H9 (cell line): ENCODE data around the gene SLC38A11. TPM values are rescaled to one million over a fixed set of nuclear protein-coding genes. Genes with fewer than 3 reads are reported as not detected.

Experiments
- DNase-seq: peaks from one replicate; pipeline ENCODE4 v3.0.0-alpha.2; 2017
- H2AFZ ChIP-seq: one replicate; pipeline ENCODE4 v1.6.1; 2013; ENCODE audit warnings: mild to moderate bottlenecking, low read length, control low read depth, moderate library complexity
- H2AK5ac ChIP-seq: 2 replicates; pipeline ENCODE4 v1.6.1; 2013; ENCODE audit warnings: low read length, control low read depth, mixed read lengths; ENCODE audit not compliant: insufficient read length
- H2BK120ac ChIP-seq: one replicate; pipeline ENCODE4 v1.6.1; 2013; ENCODE audit warnings: low read depth, mild to moderate bottlenecking, low read length, control low read depth, inconsistent platforms; ENCODE audit not compliant: poor library complexity, severe bottlenecking
- H2BK12ac ChIP-seq: 2 replicates; pipeline ENCODE4 v1.6.1; 2013; ENCODE audit warnings: low read length, control low read depth, mixed read lengths, low read depth; ENCODE audit not compliant: insufficient read length
- H2BK15ac ChIP-seq: 2 replicates; pipeline ENCODE4 v1.6.1; 2013; ENCODE audit warnings: low read depth, low read length, control low read depth
- H2BK20ac ChIP-seq: one replicate; pipeline ENCODE4 v1.6.1; 2013; ENCODE audit warnings: low read depth, mild to moderate bottlenecking, low read length, control low read depth, inconsistent platforms; ENCODE audit not compliant: poor library complexity, severe bottlenecking
- H2BK5ac ChIP-seq: 2 replicates; pipeline ENCODE4 v1.6.1; 2013; ENCODE audit warnings: low read length, control low read depth, mixed read lengths; ENCODE audit not compliant: insufficient read length
- H3K14ac ChIP-seq: 2 replicates; pipeline ENCODE4 v1.6.1; 2013; ENCODE audit warnings: low read length, control low read depth; ENCODE audit not compliant: insufficient read depth
- H3K18ac ChIP-seq: 2 replicates; pipeline ENCODE4 v1.6.1; 2013; ENCODE audit warnings: low read depth, mild to moderate bottlenecking, mixed read lengths, low read length, control low read depth; ENCODE audit not compliant: insufficient read length
- H3K23ac ChIP-seq: 2 replicates; pipeline ENCODE4 v1.6.1; 2013; ENCODE audit warnings: low read length, control low read depth, mixed read lengths, low read depth; ENCODE audit not compliant: insufficient read length
- H3K23me2 ChIP-seq: 2 replicates; pipeline ENCODE4 v1.6.1; 2013; ENCODE audit warnings: low read depth, mild to moderate bottlenecking, mixed read lengths, low read length, control low read depth; ENCODE audit not compliant: insufficient read length, poor library complexity, severe bottlenecking
- H3K27ac ChIP-seq: 2 replicates; pipeline ENCODE4 v1.5.1; 2013; ENCODE audit warnings: low read length, control low read depth, mixed read lengths, low read depth; ENCODE audit not compliant: insufficient read length
- H3K27me3 ChIP-seq: 2 replicates; pipeline ENCODE4 v1.6.1; 2013; ENCODE audit warnings: low read length, control low read depth, inconsistent platforms; ENCODE audit not compliant: insufficient read depth
- H3K4ac ChIP-seq: 2 replicates; pipeline ENCODE4 v1.6.1; 2013; ENCODE audit warnings: low read depth, mild to moderate bottlenecking, control low read depth, inconsistent platforms, low read length, moderate library complexity
- H3K4me1 ChIP-seq: 2 replicates; pipeline ENCODE4 v1.6.1; 2013; ENCODE audit warnings: low read length, control low read depth, inconsistent platforms; ENCODE audit not compliant: insufficient read depth
- H3K4me2 ChIP-seq: 2 replicates; pipeline ENCODE4 v1.6.1; 2013; ENCODE audit warnings: low read length, control low read depth, mixed read lengths; ENCODE audit not compliant: insufficient read length, insufficient read depth
- H3K56ac ChIP-seq: 2 replicates; pipeline ENCODE4 v1.6.1; 2013; ENCODE audit warnings: low read depth, mild to moderate bottlenecking, mixed read lengths, low read length, control low read depth; ENCODE audit not compliant: insufficient read length
- H3K79me1 ChIP-seq: 2 replicates; pipeline ENCODE4 v1.6.1; 2013; ENCODE audit warnings: low read depth, mild to moderate bottlenecking, moderate library complexity, low read length, control low read depth, inconsistent platforms; ENCODE audit not compliant: insufficient read depth, poor library complexity, severe bottlenecking
- H3K79me2 ChIP-seq: 2 replicates; pipeline ENCODE4 v1.6.1; 2013; ENCODE audit warnings: low read length, control low read depth, inconsistent platforms; ENCODE audit not compliant: insufficient read depth
- H3K9ac ChIP-seq: 2 replicates; pipeline ENCODE4 v1.6.1; 2013; ENCODE audit warnings: low read length, control low read depth, mixed read lengths; ENCODE audit not compliant: insufficient read length; ENCODE audit errors: extremely low read depth
- H3K9me3 ChIP-seq: one replicate; pipeline ENCODE4 v1.6.1; 2013; ENCODE audit warnings: low read depth, low read length, inconsistent platforms; ENCODE audit not compliant: control insufficient read depth
- H3T11ph ChIP-seq: one replicate; pipeline ENCODE4 v1.6.1; 2013; ENCODE audit warnings: mild to moderate bottlenecking, low read length, control low read depth, inconsistent platforms
- H4K20me1 ChIP-seq: one replicate; pipeline ENCODE4 v1.6.1; 2013; ENCODE audit not compliant: control insufficient read depth, insufficient read length, insufficient read depth
- H4K5ac ChIP-seq: 2 replicates; pipeline ENCODE4 v1.6.1; 2013; ENCODE audit warnings: low read depth, mild to moderate bottlenecking, mixed read lengths, low read length, control low read depth; ENCODE audit not compliant: insufficient read length
- H4K8ac ChIP-seq: replicated peaks from 2 replicates; pipeline ENCODE4 v1.6.1; 2013; ENCODE audit warnings: low read length, control low read depth, mixed read lengths, low read depth; ENCODE audit not compliant: insufficient read length
- H4K91ac ChIP-seq: 2 replicates; pipeline ENCODE4 v1.6.1; 2013; ENCODE audit warnings: low read depth, mild to moderate bottlenecking, moderate library complexity, mixed read lengths, low read length, control low read depth; ENCODE audit not compliant: insufficient read length
- H3K27ac Mint-ChIP-seq, 3 experiments: 2 replicates in 2 of 3; 3 replicates in 1 of 3; pipeline ENCODE4 v1.8.0; 2020 to 2021; ENCODE audit warnings: mixed read lengths in 3 of 3, mild to moderate bottlenecking in 1 of 3, moderate library complexity in 1 of 3
- H3K27me3 Mint-ChIP-seq: 2 replicates; pipeline ENCODE4 v1.8.0; 2021; ENCODE audit warnings: low read depth, mild to moderate bottlenecking, moderate library complexity, mixed read lengths
- H3K36me3 Mint-ChIP-seq, 3 experiments: 2 replicates in 2 of 3; 3 replicates in 1 of 3; pipeline ENCODE4 v1.8.0; 2020 to 2021; ENCODE audit warnings: low read depth in 3 of 3, mixed read lengths in 3 of 3; ENCODE audit not compliant: insufficient read depth in 1 of 3
- H3K4me1 Mint-ChIP-seq, 2 experiments: 2 replicates each; pipeline ENCODE4 v1.8.0; 2020; ENCODE audit warnings: mixed read lengths in 2 of 2
- H3K4me3 Mint-ChIP-seq, 2 experiments: 2 replicates in 1 of 2; 3 replicates in 1 of 2; pipeline ENCODE4 v1.8.0; 2020 to 2021; ENCODE audit warnings: mild to moderate bottlenecking in 2 of 2, mixed read lengths in 2 of 2, moderate library complexity in 1 of 2
- H3K9me3 Mint-ChIP-seq, 2 experiments: 2 replicates in 1 of 2; 3 replicates in 1 of 2; pipeline ENCODE4 v1.8.0; 2020; ENCODE audit warnings: mild to moderate bottlenecking in 2 of 2, mixed read lengths in 2 of 2, moderate library complexity in 1 of 2
- CTCF ChIP-seq: fragments of 200-600 bp; sonication (generic); conservative IDR thresholded peaks from 3 replicates; pipeline ENCODE4 v1.8.0; 2021; ENCODE audit warnings: antibody characterized with exemption, mild to moderate bottlenecking
- WGBS: extraction: QIAGEN DNeasy Blood & Tissue Kit; methylation state at CpG from one replicate; pipeline ENCODE4 v1.1.7; 2013; ENCODE audit warnings: missing lambda C conversion rate, low lambda C conversion rate, mixed read lengths; ENCODE audit not compliant: insufficient read length; ENCODE audit errors: extremely low coverage; 5-methylcytosine and 5-hydroxymethylcytosine counted together
- total RNA-seq: library from RNA; stranded (reverse); gene quantifications from 2 replicates; pipeline ENCODE4 v1.2.1, GENCODE V29; 2021

SLC38A11 gene
- total RNA-seq, 1 experiment from 2014 or later, result not detected

GRCh38 chr2:164964700-164965099, 9.4 kb upstream of the SLC38A11 start:
- Histone ChIP-seq H3K23me2 (no peaks in the 10 kb centered on the region), H3K23ac (no peak overlapping the region), H3K18ac (no peak overlapping the region), H4K8ac (no peak overlapping the region), H2BK15ac (no peak overlapping the region), H3K14ac (no peak overlapping the region), H2AFZ (no peak overlapping the region), H3K56ac (no peak overlapping the region), H3K27ac (no peak overlapping the region), H2AK5ac (no peak overlapping the region), H2BK5ac (no peak overlapping the region), H4K20me1 (no peaks in the 10 kb centered on the region), H3K9ac (no peak overlapping the region), H3K4me1 (peaks cover 3% of the 10 kb centered on the region; the same call in 1 of the 2 replicates), H3K4ac (no peak overlapping the region), H4K91ac (no peak overlapping the region), H3K27me3 (no peaks in the 10 kb centered on the region), H3K79me1 (no peaks in the 10 kb centered on the region), H3K4me2 (no peak overlapping the region), H3T11ph (no peak overlapping the region), H2BK20ac (no peak overlapping the region), H2BK120ac (no peak overlapping the region), H3K9me3 (no peaks in the 10 kb centered on the region), H2BK12ac (no peak overlapping the region), H4K5ac (no peak overlapping the region), H3K79me2 (no peaks in the 10 kb centered on the region)
- Mint-ChIP-seq H3K36me3 (peaks cover 0 to 10% (median 1%) of the 10 kb centered on the region in 3 experiments; a peak in 3 of 7 replicates), H3K4me3 (no peak overlapping the region), H3K9me3 (peaks cover 0 to 3% of the 10 kb centered on the region in 2 experiments; a peak in 2 of 5 replicates), H3K27ac (no peak overlapping the region), H3K4me1 (peaks cover 12 to 22% of the 10 kb centered on the region in 2 experiments), H3K27me3 (no peaks in the 10 kb centered on the region)
- no CpG with 5 or more reads among the region's 1 CpG for WGBS
- TF ChIP-seq CTCF, result no peak
- no peak for DNase-seq
